SK-N-SH treated with all-trans-retinoic acid at 6 μM for 48 hours (cell line): Measurements from ENCODE around the gene RFC3.

Experiments
- PATZ1 ChIP-seq: fragments of 250-450 bp; sonication (Bioruptor Pico); IDR thresholded peaks from 2 replicates; pipeline ENCODE4 v1.8.0; 2020; ENCODE audit warnings: mild to moderate bottlenecking, moderate library complexity, borderline replicate concordance
- SNAI2 ChIP-seq: fragments of 250-450 bp; sonication (Bioruptor Pico); IDR thresholded peaks from 2 replicates; pipeline ENCODE4 v1.5.0; 2020; ENCODE audit warnings: mild to moderate bottlenecking, moderate library complexity
- ZFP3 ChIP-seq: fragments of 250-450 bp; sonication (Bioruptor Pico); IDR thresholded peaks from 2 replicates; pipeline ENCODE4 v1.5.0; 2020; ENCODE audit warnings: mild to moderate bottlenecking, moderate library complexity
- ZFP30 ChIP-seq: fragments of 450-650 bp; formaldehyde crosslinking; IDR thresholded peaks from 2 replicates; pipeline ENCODE4 v1.5.0; 2022; ENCODE audit warnings: mild to moderate bottlenecking, moderate library complexity
- TF ChIP-seq, protein P1 (sequence below): fragments of 250-450 bp; sonication (Bioruptor Pico); IDR thresholded peaks from 2 replicates; pipeline ENCODE4 v1.8.0; 2021; ENCODE audit warnings: low read depth, mild to moderate bottlenecking, moderate library complexity, borderline replicate concordance

- no peak for TF ChIP-seq ZFP30
- no peak for TF ChIP-seq PATZ1 (CRISPR knock-in tag)
- no peak for TF ChIP-seq SNAI2 (CRISPR knock-in tag)
- TF ChIP-seq ZFP3 (CRISPR knock-in tag), result no peak
- TF ChIP-seq, protein P1, sequence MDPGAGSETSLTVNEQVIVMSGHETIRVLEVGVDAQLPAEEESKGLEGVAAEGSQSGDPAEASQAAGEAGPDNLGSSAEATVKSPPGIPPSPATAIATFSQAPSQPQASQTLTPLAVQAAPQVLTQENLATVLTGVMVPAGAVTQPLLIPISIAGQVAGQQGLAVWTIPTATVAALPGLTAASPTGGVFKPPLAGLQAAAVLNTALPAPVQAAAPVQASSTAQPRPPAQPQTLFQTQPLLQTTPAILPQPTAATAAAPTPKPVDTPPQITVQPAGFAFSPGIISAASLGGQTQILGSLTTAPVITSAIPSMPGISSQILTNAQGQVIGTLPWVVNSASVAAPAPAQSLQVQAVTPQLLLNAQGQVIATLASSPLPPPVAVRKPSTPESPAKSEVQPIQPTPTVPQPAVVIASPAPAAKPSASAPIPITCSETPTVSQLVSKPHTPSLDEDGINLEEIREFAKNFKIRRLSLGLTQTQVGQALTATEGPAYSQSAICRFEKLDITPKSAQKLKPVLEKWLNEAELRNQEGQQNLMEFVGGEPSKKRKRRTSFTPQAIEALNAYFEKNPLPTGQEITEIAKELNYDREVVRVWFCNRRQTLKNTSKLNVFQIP, result no peak
These were observed 14.9 kb downstream of the RFC3 start for GRCh38 chr13:33832872-33833271.
